Tibial artery (tissue), 4 donors: Measurements from ENCODE around the gene ZNF705A.
"Not testable (repeated sequence)": the region's sequence is repeated elsewhere in the genome, so short reads cannot be mapped to it uniquely, and the experiment has no call there.

Source experiments
- DNase-seq, 2 donors: peaks; one replicate each; pipeline ENCODE4 v3.0.0-alpha.2; 2019
- H3K27ac ChIP-seq, 2 donors: fragments of 200-600 bp; sonication (generic) in 1 of 2; 1 replicate in 1 of 2; 2 replicates in 1 of 2; pipeline ENCODE4 v1.5.1; 2018 to 2019; ENCODE audit warnings: mild to moderate bottlenecking in 1 of 2
- H3K27me3 ChIP-seq, 2 donors: fragments of 200-600 bp; sonication (generic) in 1 of 2; one replicate each; pipeline versions ENCODE4 v1.5.1 to v1.6.0; 2016 to 2019
- H3K36me3 ChIP-seq, 3 donors: fragments of 200-600 bp; sonication (generic) in 2 of 3; one replicate each; pipeline ENCODE4 v1.5.1; 2016 to 2019; ENCODE audit warnings: mild to moderate bottlenecking in 2 of 3
- H3K4me1 ChIP-seq, 4 donors: fragments of 200-600 bp; sonication (generic) in 2 of 4; 1 replicate in 3 of 4; 2 replicates in 1 of 4; pipeline ENCODE4 v1.5.1; 2016 to 2019
- H3K4me3 ChIP-seq, 2 donors: fragments of 200-600 bp; sonication (generic) in 1 of 2; 1 replicate in 1 of 2; 2 replicates in 1 of 2; pipeline ENCODE4 v1.5.1; 2018 to 2019; ENCODE audit warnings: mild to moderate bottlenecking in 2 of 2
- H3K9me3 ChIP-seq, 3 donors: fragments of 200-600 bp; sonication (generic) in 1 of 3; one replicate each; pipeline ENCODE4 v1.5.1; 2016 to 2019
- CTCF ChIP-seq, 2 experiments: fragments of 200-600 bp in 1 of 2; fragments of 450-650 bp in 1 of 2; IDR thresholded peaks; one replicate each; pipeline ENCODE4 v1.5.1; 2017 to 2019; ENCODE audit warnings: antibody characterized with exemption in 2 of 2, mild to moderate bottlenecking in 1 of 2, moderate library complexity in 1 of 2
- intact Hi-C: fragments of 100-400 bp; cut with DNase I; formaldehyde crosslinking; loops from one replicate; pipeline ENCODE4 v1.15.0; 2023; ENCODE audit warnings: low total_unique reads

The ZNF705A gene

GRCh38 chr12:8156416-8156815, 399 bp upstream of the ZNF705A start:
- intact Hi-C loops, result no loop called here
- H3K27ac ChIP-seq, result no peak overlapping the region
- no peak for DNase-seq
- TF ChIP-seq CTCF (IDR thresholded peaks at IDR 0.05), result no peak
- H3K27me3 ChIP-seq, result no peaks in the 10 kb centered on the region
- no peaks in the 10 kb centered on the region for H3K9me3 ChIP-seq
- H3K4me1 ChIP-seq, result no peaks in the 10 kb centered on the region
- H3K4me3 ChIP-seq, result no peak overlapping the region
- no peaks in the 10 kb centered on the region for H3K36me3 ChIP-seq

- no peak overlapping the region for H3K27ac ChIP-seq
- TF ChIP-seq CTCF (IDR thresholded peaks at IDR 0.05), result no peak
These were observed 826 bp downstream of the ZNF705A start for GRCh38 chr12:8157484-8158198.

GRCh38 chr12:8172911-8173310, 16.1 kb downstream of the ZNF705A start:
- H3K27ac ChIP-seq, H3K36me3 ChIP-seq, H3K4me1 ChIP-seq, H3K9me3 ChIP-seq, intact Hi-C loops, DNase-seq, H3K4me3 ChIP-seq, H3K27me3 ChIP-seq: not testable (repeated sequence)

More at GRCh38 chr12:8157484-8158198, 826 bp downstream of the ZNF705A start:
- Histone ChIP-seq H3K36me3 (no peaks in the 10 kb centered on the region), H3K4me1 (no peaks in the 10 kb centered on the region), H3K27me3 (no peaks in the 10 kb centered on the region), H3K4me3 (no peak overlapping the region), H3K9me3 (no peaks in the 10 kb centered on the region)
- no peak for DNase-seq
- intact Hi-C loops, result no loop called here

GRCh38 chr12:8179989-8180585, 23.3 kb downstream of the ZNF705A start:
- H3K27me3 ChIP-seq, H3K9me3 ChIP-seq, H3K36me3 ChIP-seq: not testable (repeated sequence)
- peak; percentile 61 to 89 for DNase-seq
- intact Hi-C loops, result loop anchor here (5.0 kb wide), 1 partner anchor 73 kb away; no protein-coding TSS in a partner anchor
- H3K27ac ChIP-seq, result peak overlapping the region; percentile 83 to 90
- peaks cover 0 to 13% (median 7%) of the 10 kb centered on the region in 4 donors for H3K4me1 ChIP-seq
- TF ChIP-seq CTCF (IDR thresholded peaks at IDR 0.05), result peak; percentile 68 to 71
- peak overlapping the region; percentile 60 to 68 for H3K4me3 ChIP-seq

GRCh38 chr12:8181271-8181670, 24.5 kb downstream of the ZNF705A start:
- H3K27ac ChIP-seq, result peak overlapping the region; percentile 83 to 90
- H3K4me1 ChIP-seq, result peaks cover 0 to 13% (median 7%) of the 10 kb centered on the region in 4 donors
- intact Hi-C loops, result loop anchor here (5.0 kb wide), 1 partner anchor 74 kb away; no protein-coding TSS in a partner anchor
- H3K9me3 ChIP-seq, H3K27me3 ChIP-seq, DNase-seq, H3K36me3 ChIP-seq: not testable (repeated sequence)
- H3K4me3 ChIP-seq, result peak overlapping the region; percentile 60 to 68

GRCh38 chr12:8182923-8183322, 26.1 kb downstream of the ZNF705A start:
- H3K4me3 ChIP-seq, H3K27ac ChIP-seq, DNase-seq, H3K27me3 ChIP-seq, H3K36me3 ChIP-seq, H3K9me3 ChIP-seq: not testable (repeated sequence)
- intact Hi-C loops, result loop anchor here (5.0 kb wide), 1 partner anchor 76 kb away; no protein-coding TSS in a partner anchor
- H3K4me1 ChIP-seq, result peaks cover 0 to 13% (median 7%) of the 10 kb centered on the region in 4 donors

GRCh38 chr12:8183346-8183745, 26.5 kb downstream of the ZNF705A start:
- DNase-seq, H3K9me3 ChIP-seq, H3K27me3 ChIP-seq, H3K4me3 ChIP-seq, H3K36me3 ChIP-seq, H3K27ac ChIP-seq: not testable (repeated sequence)
- peaks cover 0 to 13% (median 7%) of the 10 kb centered on the region in 4 donors for H3K4me1 ChIP-seq
- intact Hi-C loops, result loop anchor here (5.0 kb wide), 1 partner anchor 76 kb away; no protein-coding TSS in a partner anchor

- not testable (repeated sequence) for DNase-seq
These were observed 27.4 kb downstream of the ZNF705A start for GRCh38 chr12:8184206-8184605.

GRCh38 chr12:8188088-8188487, 31.3 kb downstream of the ZNF705A start:
- H3K4me1 ChIP-seq, H3K27me3 ChIP-seq, H3K9me3 ChIP-seq, H3K27ac ChIP-seq, intact Hi-C loops, H3K36me3 ChIP-seq, H3K4me3 ChIP-seq, DNase-seq: not testable (repeated sequence)

More at GRCh38 chr12:8184206-8184605, 27.4 kb downstream of the ZNF705A start:
- not testable (repeated sequence) for H3K9me3 ChIP-seq, H3K4me3 ChIP-seq, H3K36me3 ChIP-seq, H3K27me3 ChIP-seq, H3K27ac ChIP-seq
- H3K4me1 ChIP-seq, result peaks cover 0 to 13% (median 7%) of the 10 kb centered on the region in 4 donors
- intact Hi-C loops, result loop anchor here (5.0 kb wide), 1 partner anchor 77 kb away; no protein-coding TSS in a partner anchor

GRCh38 chr12:8197685-8198308, 41.0 kb downstream of the ZNF705A start:
- H3K4me1 ChIP-seq, H3K27me3 ChIP-seq, H3K27ac ChIP-seq, intact Hi-C loops, H3K4me3 ChIP-seq, DNase-seq, H3K9me3 ChIP-seq: not testable (repeated sequence)
- peaks cover 3 to 15% (median 9%) of the 10 kb centered on the region in 3 donors for H3K36me3 ChIP-seq
